ENCODE data around the gene FAM13A.

GRCh38 chr4:88879991-88880390, 177.0 kb downstream of the FAM13A start:
- no peak for TF ChIP-seq POLR2A (IDR thresholded peaks at IDR 0.05)
- no peak for TF ChIP-seq CTCF (IDR thresholded peaks at IDR 0.05)
